ENCODE measurements around the gene TMED4.
"Not testable (repeated sequence)": the region's sequence is repeated elsewhere in the genome, so short reads cannot be mapped to it uniquely, and the experiment has no call there.

The TMED4 gene

DNA sequence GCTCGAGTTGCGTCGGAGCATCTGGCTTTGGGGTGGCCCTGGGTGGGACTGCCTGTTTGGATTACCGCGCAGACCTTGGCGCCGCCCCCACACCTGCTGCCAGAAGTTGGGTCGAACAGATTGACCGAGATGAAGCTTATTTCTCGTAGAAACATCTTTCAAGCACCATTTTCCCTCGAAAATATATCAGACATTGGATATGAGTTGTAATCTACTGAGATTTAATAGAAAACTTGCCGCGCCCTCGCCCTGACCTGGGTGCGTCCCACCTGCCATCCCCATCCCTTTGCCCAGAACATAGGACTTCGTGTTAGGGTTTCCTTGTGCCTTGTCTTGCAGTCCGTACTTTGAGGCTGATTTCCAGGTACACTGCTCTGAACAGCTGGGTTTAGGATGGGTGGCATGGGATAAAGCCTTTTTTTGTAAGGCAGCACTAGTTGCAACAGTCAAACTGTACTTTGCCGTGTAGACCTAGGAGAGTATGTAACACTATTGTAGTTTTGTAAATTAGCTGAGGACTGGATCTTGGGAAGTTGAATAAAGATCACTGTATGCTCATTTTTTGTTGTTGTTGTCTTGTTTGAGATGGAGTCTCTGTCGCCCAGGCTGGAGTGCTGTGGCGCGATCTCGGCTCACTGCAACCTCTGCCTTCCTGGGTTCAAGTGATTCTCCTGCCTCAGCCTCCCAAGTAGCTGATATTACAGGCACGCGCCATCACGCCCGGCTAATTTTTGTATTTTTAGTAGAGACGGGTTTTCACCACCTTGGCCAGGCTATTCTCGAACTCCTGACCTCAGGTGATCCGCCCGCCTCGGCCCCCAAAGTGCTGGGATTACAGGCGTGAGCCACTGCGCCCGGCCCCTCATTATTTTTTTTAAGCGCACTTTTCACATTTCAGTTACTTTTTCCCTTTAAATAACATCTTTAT lies 25.4 kb upstream of the TMED4 start:
- no peak for DNase-seq (ENCODE audit: low spot score)

DNA sequence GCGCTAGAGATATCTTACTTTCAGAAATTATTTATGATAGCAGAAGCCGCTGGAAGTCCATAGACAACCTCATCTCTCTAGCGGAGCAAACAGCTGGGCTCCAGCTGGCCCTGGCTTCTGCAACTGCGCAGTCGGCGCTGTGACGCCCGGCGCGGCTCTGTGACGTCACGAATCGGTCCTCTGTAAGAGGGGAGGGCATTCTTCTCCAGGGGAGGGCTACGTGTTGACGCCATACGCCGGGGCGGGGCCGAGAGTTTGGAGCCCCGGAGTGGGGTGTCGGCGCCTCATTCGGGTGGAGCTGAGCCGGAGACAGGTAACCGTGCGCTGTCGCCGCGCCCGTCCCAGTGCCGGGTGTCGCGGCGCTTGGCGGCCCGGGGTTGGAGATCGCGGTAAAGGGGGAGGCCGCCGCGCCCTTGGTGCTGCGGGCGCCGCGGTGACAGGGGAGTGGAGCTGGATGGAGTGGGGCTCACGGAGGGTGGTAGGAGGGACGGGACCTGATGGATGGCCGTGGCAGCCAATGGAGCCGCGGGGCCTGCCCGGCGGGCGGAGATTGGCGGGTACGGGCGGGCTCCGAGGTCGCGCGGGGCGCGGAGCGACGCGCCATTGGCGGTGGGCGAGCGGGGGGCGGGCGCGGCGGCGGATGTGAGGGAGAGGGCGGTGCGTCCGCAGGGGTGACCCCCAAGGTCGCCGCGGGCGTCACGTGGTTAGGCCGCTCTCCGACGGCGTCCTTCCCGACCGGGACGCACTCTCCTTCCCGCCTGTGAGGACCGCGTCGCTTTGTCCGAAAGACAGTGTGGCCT lies 24.5 kb upstream of the TMED4 start, which contains the start of gene OGDH:
TSS of gene OGDH (plus strand) at position 287 of the 800 bp plus-strand sequence. CDS start 17,717 bp downstream, outside the sequence.
- peak; percentile 99 for DNase-seq (ENCODE audit: low spot score)

DNA sequence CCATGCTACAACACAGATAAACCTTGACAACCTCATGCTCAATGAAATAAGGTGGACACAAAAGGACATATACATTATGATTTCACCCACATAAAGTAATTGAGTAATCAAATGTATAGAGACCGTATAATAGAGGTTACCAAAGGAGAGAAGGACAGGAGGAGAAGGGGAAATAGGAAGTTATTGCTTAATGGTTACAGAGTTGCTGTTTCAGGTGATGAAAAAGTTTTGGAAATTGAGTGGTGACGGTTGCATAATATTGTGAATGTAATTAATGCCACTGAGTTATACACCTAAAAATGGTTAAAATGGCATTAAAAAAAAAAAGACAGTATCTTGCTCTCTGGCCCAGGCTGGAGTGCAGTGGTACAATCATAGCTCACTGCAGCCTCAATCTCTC lies 22.9 kb upstream of the TMED4 start:
- DNase-seq (ENCODE audit: low spot score), result no peak

DNA sequence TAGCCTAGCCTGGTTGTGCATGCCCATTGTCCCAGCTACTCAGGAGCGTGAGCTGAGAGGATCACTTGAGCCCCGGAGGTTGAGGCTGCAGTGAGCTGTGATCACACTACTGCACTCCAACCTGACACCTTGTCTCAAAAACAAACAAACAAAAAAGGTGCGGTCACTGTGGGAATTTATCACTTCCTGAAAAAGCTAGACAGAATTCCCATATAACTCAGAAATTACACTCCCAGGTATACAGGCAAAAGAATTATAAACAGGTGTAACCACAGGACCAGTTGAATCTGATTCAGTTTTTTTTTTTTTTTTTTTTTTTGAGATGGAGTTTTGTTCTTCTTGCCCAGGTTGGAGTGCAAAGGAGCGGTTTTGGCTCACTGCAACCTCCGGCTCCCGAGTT lies 21.2 kb upstream of the TMED4 start:
- no peak for DNase-seq (ENCODE audit: low spot score)

DNA sequence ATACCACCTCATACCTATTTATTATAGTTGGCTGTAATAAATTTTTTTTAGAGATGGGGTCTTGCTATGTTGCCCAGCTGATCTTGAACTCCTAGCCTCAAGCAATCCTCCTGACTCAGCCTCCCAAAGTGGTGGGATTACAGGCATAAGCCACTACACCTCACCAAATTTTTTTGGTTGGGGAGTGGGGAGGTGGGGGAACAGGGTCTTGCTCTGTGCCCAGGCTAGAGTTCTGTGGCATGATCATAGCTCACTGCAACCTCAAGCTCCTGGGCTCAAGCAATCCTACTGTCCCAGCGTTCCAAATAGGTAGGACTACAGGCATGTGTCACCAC lies 20.5 kb upstream of the TMED4 start:
- no peak for DNase-seq (ENCODE audit: low spot score)

DNA sequence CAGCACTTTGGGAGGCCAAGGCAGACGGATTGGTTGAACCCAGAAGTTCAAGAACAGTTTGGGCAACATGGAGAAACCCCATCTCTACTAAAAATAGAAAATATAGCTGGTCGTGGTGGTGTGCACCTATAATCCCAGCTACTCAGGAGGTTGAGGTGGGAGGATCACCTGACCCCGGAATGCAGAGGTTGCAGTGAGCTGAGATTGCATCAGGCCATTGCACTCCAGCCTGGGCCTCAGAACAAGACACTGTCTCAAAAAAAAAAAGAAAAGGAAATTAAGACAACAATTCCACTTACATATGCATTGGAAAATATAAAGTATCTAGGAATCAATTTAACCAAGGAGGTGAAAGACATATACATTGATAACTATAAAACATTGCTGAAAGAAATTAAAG lies 17.2 kb upstream of the TMED4 start:
- DNase-seq (ENCODE audit: low spot score), result no peak

DNA sequence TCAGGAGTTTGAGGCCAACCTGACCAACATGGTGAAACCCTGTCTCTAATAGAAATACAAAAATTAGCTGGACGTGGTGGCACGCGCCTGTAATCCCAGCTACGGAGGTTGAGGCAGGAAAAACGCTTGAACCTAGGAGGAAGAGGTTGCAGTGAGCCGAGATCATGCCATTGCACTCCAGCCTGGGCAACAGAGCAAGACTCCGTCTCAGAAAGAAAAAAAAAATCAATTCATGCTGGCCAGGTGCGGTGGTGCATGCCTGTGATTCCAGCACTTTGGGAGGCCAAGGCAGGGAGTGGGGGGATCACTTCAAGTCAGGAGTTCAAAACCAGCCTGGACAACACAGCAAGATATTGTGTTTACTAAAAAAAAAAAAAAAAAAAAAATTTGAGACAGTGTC lies 15.2 kb upstream of the TMED4 start:
- DNase-seq (ENCODE audit: low spot score), result not testable (repeated sequence)

DNA sequence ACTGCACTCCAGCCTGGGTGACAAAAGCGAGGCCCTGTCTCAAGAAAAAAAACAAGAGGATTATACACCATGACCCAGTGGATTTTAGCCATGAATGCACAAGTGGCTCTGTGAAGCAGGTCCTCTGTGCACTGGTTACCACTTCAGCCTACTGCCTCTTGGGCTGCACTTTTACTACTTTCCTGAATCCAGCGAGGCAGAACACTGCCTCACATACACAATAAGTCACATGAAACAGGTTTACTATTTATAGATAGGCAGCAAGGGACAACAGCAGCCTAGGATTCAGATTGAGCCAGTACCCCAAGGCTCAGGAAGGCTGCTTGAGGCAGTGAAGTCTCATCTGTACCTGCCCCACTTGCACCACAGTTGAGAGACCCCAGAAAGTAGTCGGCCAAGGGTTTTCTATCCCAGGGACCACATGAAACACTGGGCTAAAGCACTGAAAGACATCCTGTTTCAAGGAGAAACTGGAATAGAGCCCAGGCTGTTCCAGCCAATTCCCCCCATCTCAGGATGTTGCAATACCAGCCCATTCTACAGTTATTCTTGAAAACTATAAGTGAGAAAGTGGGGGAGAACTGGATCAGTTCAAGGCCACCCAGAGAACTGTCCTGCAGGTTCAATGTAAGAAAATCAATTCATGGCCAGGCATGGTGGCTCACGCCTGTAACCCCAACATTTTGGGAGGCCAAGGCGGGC lies 14.1 kb upstream of the TMED4 start:
- no peak for DNase-seq (ENCODE audit: low spot score)

DNA sequence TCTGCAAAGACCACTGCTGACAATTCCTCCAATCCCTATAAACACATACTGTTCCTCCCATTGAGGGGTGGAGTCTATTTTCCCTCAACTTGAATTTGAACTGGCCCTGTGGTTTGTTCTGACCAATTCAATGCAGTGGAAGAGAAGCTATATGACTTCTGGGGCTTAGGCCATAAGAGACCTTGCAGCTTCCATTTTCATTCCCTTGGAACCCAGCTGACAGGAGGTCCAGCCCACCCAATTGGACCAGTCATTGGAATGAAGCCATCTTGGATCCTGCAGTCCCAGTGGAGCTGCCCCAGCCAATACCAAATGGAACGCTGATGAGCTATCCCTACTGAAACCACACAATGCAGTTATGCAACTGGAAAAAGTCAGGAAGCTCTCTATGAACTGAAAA lies 8.9 kb upstream of the TMED4 start:
- DNase-seq (ENCODE audit: low spot score), result no peak

DNA sequence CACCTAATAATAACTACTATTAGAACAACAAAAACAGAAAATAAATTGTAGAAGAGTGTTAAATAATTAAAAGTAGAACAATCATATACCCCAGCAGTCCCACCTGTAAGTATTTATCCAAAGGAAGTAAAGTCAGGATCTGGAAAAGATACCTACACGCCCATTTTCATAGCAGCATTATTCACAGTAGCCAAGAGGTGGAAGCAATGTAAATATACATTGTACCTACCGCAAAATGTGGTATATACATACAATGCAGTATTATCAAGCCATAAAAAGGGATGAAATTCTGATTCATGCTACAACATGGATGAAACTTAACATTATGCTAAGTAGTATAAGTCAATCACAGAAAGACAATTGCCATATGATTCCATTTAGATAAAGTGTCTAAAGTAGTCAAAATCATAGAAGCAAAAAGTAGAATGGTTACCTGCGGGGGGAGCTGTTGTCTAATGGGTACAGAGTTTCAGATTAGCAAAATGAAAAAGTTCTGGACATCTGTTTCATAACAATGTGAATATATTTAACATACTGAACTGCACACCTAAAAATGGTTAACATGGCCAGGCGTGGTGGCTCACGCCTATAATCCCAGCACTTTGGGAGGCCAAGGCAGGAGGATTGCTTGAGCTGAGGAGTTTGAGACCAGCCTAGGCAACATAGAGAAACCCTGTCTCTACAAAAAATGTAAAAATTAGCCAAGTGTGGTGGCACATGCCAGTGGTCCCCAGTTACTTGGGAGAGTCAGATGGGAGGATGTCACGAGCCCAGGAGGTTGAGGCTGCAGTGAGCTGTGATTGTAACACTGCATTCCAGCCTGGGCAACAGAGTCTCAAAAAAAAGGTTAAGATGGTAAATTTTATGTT lies 6.0 kb upstream of the TMED4 start:
- peak; percentile 67 for DNase-seq (ENCODE audit: low spot score)

DNA sequence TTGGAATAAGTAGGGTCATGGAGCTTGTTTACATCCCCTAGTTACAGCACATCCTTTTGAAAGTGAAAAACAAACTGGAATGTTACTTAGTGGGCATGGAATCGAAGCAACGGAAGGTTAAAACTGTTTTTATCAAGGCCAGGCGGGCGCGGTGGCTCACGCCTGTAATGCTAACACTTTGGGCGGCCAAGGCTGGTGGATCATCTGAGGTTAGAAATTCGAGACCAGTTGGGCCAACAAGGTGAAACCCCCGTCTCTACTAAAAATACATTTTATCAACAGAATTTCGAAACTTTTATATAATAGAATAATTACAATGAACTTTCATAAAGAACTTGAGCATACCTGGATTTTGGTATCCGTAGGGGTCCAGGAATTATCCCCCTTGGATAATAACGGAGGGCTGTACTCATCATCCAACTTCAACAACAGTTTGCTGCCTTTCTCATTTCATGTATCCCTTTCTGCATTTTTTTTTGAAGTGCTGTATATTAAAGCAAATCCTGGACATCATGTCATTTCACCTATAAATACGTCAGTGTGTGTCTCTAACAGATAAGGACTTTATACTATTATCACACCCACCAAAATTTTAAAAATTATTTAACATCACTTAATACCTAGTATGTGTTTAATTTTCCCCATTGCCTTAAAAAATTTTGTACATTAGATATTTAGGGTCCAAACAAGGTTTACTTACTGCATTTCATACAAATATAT lies 1.3 kb upstream of the TMED4 start:
- DNase-seq (ENCODE audit: low spot score), result no peak

DNA sequence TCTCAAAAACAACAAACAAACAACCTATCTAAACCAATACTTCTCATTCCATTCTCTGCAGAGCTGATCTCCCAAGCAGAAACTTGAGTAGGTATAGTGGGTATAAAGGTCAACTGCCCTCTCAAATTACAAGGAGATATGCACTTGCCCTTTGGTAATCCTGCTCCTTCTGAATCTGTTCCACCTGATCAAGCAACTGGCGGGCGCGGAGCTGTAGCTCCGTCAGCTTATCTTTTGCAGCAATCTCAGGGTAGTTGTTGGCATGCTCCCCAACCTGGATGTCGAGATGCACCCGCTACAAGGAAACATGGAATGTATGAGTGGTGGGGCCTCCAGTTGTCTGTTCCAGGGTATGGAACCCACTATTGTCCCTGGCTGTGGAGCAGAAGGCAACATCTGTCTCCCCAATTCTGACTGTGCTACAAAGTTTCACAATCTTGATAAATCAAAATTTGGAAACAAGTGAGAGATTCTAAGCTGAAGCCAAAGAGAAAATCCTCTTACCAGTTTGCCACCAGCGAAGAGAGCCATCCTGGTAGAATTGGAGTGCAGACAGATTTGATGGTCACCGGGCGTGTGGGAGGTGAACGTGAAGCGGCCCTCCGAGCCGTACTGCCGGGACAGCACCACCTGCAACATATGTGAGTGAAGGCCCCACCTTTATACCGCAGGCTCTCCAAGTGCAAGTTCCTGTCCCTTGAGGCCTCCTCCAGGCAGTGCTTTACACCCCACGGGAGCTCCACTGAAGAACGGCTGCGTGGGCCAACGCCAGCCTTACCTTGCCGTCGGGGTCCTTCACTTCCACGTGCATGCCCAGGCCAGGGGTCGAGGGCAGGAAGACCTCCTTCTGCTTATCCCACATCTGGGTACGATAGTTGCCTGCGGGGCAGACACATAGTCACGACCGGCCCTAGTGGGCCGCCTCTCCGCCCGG lies 819 bp downstream of the TMED4 start:
- peak; percentile 46 for DNase-seq (ENCODE audit: low spot score)

DNA sequence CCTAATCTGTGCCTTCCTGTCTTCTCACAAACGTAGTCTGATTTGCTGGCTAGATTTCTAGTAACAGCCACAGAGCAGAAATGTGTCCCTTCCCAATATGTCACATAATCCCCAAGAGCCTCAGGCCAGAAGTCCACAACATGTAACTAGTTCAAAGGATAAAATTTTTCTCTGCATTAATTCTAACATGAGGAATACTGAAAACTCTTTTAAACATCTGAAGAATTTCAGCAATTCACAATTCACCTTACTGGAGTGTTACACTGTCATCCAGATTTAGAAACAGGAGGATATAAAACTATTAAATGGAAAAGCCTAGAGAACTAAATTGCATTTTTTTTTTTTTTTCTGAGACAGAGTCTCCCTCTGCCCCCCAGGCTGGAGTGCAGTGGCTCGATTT lies 5.8 kb downstream of the TMED4 start:
- no peak for DNase-seq (ENCODE audit: low spot score)

DNA sequence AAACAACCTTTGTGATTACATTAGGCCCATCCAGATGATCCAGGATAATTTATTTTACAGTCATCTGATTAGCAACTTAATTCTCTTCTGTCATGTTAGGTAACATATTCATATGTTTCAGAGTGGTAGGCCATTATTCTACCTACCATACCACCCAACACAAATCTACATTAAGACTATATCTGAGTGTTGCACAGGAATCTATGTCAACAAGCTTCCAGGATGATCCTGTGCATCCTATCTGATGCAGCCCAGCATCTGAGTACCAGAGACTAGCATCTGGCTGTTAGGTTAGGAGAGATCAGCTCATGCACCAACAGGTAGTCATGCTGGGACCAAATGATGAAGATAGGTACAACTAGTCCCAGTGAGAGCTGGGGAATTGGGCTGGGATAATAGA lies 7.0 kb downstream of the TMED4 start:
- no peak for DNase-seq (ENCODE audit: low spot score)

DNA sequence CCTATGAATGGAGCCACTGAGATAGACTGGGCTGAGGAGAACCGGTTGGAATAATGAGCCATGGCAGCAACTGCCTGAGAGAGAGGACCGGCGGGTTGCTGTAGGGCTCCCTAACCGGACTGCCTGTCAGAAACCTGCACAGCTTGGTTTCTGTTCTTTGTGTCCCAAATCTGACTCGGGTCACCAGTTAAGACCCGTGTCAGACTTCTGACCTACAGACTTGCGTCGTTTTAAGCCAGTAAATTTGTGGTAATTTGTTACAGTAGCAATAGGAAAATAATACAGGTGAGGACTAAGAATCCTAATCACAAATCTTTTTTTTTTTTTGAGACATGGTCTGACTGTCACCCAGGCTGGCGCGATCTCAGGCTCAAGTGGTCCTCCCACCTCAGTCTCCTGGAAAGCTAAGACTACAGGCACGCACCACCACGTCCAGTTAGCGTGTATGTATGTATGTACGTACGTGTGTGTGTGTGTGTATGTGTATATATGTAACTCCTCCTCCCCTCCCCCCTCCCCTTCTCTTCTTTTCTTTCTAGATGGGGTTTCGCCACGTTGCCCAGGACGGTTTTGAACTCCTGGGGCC lies 7.7 kb downstream of the TMED4 start:
- no peak for DNase-seq (ENCODE audit: low spot score)

DNA sequence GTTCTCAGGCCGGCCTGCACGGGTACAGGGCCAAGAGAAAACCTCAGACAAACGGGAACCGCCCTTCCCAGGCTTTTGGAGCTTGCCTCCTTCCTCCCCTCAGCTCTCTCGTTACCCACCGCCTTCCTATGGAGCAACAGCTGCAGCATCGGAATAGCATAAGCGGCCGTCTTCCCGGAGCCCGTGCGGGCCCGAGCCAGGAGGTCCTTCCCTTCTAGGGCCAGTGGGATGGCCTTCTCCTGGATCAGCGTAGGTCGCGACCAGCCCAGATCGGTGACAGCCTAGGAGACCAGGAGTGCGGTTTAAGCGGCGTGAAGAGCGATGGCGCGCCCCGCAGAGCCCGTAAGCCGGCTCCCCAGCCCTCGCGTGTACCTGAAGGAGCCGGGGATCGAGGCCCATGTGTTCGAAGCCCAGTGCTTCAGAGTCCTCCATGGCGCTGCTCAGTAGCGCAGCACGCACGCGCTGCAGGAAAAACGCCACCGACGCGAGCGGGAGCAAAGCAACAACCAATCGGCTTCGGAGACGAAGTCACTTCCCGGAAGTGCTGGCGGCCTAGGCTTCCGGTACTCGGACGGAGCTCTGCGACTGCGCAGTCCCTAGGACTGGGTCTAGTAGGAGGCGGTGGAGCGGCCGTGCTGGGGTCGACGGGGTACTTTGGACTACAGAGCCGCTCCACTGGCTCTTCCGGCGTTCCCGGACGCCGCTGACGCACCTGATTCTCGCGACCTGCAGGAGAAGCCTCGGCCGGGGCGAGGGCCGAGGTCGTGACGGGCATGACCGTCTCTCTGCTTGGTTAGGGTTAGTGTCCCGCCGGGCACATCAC lies 8.4 kb downstream of the TMED4 start, which contains the start of gene DDX56:
TSS of gene DDX56 (minus strand) at position 445 of the 823 bp plus-strand sequence. CDS start at position 432, 13 bp downstream.
- peak; percentile 97 for DNase-seq (ENCODE audit: low spot score)

DNA sequence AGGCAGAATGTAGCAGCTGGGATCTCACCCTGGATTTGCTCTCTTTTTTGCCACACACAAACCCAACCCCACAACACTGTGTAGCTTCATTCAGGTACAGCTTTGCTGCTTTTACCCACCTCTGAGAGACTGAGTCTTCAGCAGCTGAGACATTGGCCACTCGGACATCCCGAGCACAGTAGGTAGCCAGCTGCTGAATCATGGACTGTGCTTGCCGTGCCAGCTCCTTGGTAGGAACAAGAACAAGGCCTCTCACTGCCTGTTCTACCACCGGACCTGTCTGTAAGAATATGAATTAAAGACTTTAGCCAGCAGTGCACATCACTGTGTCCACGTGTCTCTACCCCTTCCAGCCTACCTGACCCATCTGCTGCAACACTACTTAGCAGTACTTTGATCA lies 9.3 kb downstream of the TMED4 start:
- no peak for DNase-seq (ENCODE audit: low spot score)

DNA sequence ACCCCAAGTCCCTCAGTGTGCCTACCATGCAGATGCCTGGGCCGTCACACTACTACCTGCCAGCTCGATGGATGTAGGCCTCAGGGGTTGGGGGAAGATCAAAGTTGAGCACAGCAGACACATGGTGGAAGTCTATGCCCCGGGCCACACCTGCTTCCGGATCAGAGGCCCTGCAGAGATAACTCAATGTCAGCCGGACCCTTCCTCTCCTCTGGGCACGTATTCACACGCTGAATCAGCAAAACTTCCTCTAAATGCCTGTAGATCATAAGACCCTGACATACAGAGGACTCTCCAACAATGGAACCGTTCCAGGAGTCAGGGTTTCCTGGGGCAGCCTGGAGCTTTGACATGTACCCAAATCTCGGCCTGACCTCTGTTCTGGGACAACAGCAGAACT lies 12.1 kb downstream of the TMED4 start:
- DNase-seq (ENCODE audit: low spot score), result no peak
